ENCODE measurements around the gene KHDC4. TPM values are rescaled to one million over a fixed set of nuclear protein-coding genes. Genes with fewer than 3 reads are reported as not detected.

Gene KHDC4
- total RNA-seq, 1 experiment from 2014 or later, result 93.3 TPM

- BruUV-seq (replicated peaks), result no TSS peak
- CTCF ChIA-PET, result no interaction called here
These were observed 17.7 kb upstream of the KHDC4 start for GRCh38 chr1:155951753-155952504.

DNA sequence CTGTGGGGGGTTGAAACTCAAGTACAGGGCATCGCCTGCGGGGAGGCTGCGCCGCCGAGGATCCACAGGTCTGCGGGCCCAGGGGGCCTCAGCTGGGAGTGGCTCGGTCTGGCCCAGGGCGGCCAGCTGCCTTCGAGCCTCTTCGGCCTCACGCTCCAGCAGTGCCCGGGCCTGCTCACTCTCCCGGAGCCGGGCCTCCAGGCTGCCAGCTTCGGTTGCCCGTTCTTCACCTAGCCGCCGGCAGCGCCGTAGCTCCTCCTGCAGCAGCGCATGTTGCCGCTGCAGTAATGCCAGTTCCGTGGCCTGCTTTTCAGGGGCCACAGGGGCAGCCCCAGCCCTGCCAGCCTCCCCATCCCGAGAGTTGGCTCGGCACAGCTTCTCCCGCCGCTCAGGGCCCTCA lies 16.6 kb upstream of the KHDC4 start:
- TF ChIP-seq EZH2 (IDR thresholded peaks at IDR 0.05; ENCODE audit: borderline replicate concordance, low read depth, low read length, poor library complexity, severe bottlenecking) (no peak), CTCF (conservative IDR thresholded peaks at IDR 0.05; ENCODE audit: low read depth, low read length) (no peak)
- POLR2A ChIA-PET (ENCODE audit: low non-redundant PET), result no interaction called here
- no peak overlapping the region for H3K4me3 ChIP-seq (ENCODE audit: low read depth, low read length, poor library complexity, severe bottlenecking)
- H3K36me3 ChIP-seq (ENCODE audit: insufficient read depth, low read length, poor library complexity, severe bottlenecking), result peaks cover 93% of the 10 kb centered on the region
- intact Hi-C loops (cut with micrococcal nuclease; ENCODE audit: unreplicated experiment), result no loop called here
- no peak overlapping the region for H3K27ac ChIP-seq (ENCODE audit: low read depth, low read length, poor library complexity, severe bottlenecking)
- CTCF ChIA-PET, result no interaction called here
- BruUV-seq (replicated peaks), result no TSS peak
- no peaks in the 10 kb centered on the region for H3K4me1 ChIP-seq (ENCODE audit: insufficient read depth, low read length, poor library complexity, severe bottlenecking)
- no peak for DNase-seq (ENCODE audit: low spot score)
- no peaks in the 10 kb centered on the region for H3K9me3 ChIP-seq (ENCODE audit: low read depth, low read length, poor library complexity, severe bottlenecking)
- no peaks in the 10 kb centered on the region for H3K27me3 ChIP-seq (replicated peaks; ENCODE audit: insufficient read depth, low read depth, low read length, poor library complexity)

More at GRCh38 chr1:155951753-155952504, 17.7 kb upstream of the KHDC4 start:
- H3K4me1 ChIP-seq (ENCODE audit: insufficient read depth, low read length, poor library complexity, severe bottlenecking), result no peaks in the 10 kb centered on the region
- peaks cover 96% of the 10 kb centered on the region for H3K36me3 ChIP-seq (ENCODE audit: insufficient read depth, low read length, poor library complexity, severe bottlenecking)
- DNase-seq (ENCODE audit: low spot score), result no peak
- H3K27me3 ChIP-seq (replicated peaks; ENCODE audit: insufficient read depth, low read depth, low read length, poor library complexity), result no peaks in the 10 kb centered on the region
- no peak overlapping the region for H3K4me3 ChIP-seq (ENCODE audit: low read depth, low read length, poor library complexity, severe bottlenecking)
- no peak for TF ChIP-seq CTCF (conservative IDR thresholded peaks at IDR 0.05; ENCODE audit: low read depth, low read length)
- TF ChIP-seq EZH2 (IDR thresholded peaks at IDR 0.05; ENCODE audit: borderline replicate concordance, low read depth, low read length, poor library complexity, severe bottlenecking), result no peak
- H3K27ac ChIP-seq (ENCODE audit: low read depth, low read length, poor library complexity, severe bottlenecking), result no peak overlapping the region
- H3K9me3 ChIP-seq (ENCODE audit: low read depth, low read length, poor library complexity, severe bottlenecking), result no peaks in the 10 kb centered on the region
- POLR2A ChIA-PET (ENCODE audit: low non-redundant PET), result no interaction called here
- intact Hi-C loops (cut with micrococcal nuclease; ENCODE audit: unreplicated experiment), result no loop called here

- no peak overlapping the region for H3K27ac ChIP-seq (ENCODE audit: low read depth, low read length, poor library complexity, severe bottlenecking)
- intact Hi-C loops (cut with micrococcal nuclease; ENCODE audit: unreplicated experiment), result no loop called here
- peaks cover 62% of the 10 kb centered on the region for H3K36me3 ChIP-seq (ENCODE audit: insufficient read depth, low read length, poor library complexity, severe bottlenecking)
These were observed 13.5 kb upstream of the KHDC4 start for GRCh38 chr1:155947741-155948140.

More at GRCh38 chr1:155947741-155948140, 13.5 kb upstream of the KHDC4 start:
- Histone ChIP-seq H3K9me3 (ENCODE audit: low read depth, low read length, poor library complexity, severe bottlenecking) (no peaks in the 10 kb centered on the region), H3K4me1 (ENCODE audit: insufficient read depth, low read length, poor library complexity, severe bottlenecking) (no peaks in the 10 kb centered on the region), H3K27me3 (replicated peaks; ENCODE audit: insufficient read depth, low read depth, low read length, poor library complexity) (no peaks in the 10 kb centered on the region), H3K4me3 (ENCODE audit: low read depth, low read length, poor library complexity, severe bottlenecking) (no peak overlapping the region)
- DNase-seq (ENCODE audit: low spot score), result no peak
- BruUV-seq (replicated peaks), result no TSS peak
- ChIA-PET POLR2A (ENCODE audit: low non-redundant PET) (no interaction called here), CTCF (no interaction called here)
- no peak for TF ChIP-seq CTCF (conservative IDR thresholded peaks at IDR 0.05; ENCODE audit: low read depth, low read length)
- TF ChIP-seq EZH2 (IDR thresholded peaks at IDR 0.05; ENCODE audit: borderline replicate concordance, low read depth, low read length, poor library complexity, severe bottlenecking), result no peak
